Measurements from ENCODE around the gene WWP2.
"Not testable (repeated sequence)": the region's sequence is repeated elsewhere in the genome, so short reads cannot be mapped to it uniquely, and the experiment has no call there.

The WWP2 gene

DNA sequence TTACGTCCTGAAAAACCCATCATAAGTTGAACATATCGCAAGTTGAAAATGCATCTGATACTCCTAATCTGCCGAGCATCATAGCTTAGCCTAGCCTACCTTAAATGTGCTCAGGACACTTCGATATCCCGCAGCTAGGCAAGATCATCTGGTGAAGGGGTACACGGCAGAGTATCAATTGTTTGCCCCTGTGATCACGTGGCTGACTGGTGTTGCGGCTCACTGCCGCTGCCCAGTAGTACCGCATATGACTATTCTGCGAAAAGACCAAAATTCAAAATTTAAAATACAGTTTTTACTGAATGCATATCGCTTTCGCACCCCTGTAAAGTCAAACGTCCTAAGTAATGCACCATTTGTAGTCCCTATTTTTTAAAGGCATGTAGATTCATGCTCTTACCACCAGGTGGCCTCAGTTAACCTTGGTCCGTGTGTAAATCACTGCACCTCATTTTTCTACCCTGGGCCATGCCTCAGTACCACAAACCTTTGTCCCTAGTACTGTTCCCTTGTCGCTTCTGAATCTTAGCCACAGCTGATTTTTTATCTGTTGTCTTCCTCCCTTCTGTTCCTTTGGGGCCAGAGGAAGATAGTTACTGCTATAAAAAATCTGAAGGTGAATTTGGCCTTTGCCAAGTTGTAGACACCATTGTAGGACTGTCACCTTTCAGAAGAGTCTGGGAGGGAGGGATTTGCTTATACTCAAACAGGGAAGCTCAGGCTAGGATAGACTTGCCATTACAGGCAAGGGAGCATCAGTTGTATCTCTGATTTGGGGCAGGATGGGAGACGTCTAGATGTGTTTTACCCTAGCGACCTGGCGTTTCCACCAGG lies 34.4 kb downstream of the WWP2 start:
- FAIRE-seq = peak; percentile 91

DNA sequence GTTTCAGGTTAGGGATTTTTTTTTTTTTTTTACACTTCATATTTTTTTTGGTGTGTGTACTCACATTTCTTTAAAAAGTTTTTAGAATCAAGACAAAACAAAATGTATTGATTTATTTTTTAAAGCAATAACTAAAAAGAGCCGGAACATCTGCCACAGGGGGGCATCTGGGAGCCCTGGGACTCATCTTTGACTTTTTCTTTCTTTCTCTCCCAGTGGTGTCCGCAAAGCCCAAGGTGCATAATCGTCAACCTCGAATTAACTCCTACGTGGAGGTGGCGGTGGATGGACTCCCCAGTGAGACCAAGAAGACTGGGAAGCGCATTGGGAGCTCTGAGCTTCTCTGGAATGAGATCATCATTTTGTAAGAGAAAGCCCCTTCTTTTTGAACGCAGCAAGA lies 36.3 kb downstream of the WWP2 start:
- FAIRE-seq = no peak

DNA sequence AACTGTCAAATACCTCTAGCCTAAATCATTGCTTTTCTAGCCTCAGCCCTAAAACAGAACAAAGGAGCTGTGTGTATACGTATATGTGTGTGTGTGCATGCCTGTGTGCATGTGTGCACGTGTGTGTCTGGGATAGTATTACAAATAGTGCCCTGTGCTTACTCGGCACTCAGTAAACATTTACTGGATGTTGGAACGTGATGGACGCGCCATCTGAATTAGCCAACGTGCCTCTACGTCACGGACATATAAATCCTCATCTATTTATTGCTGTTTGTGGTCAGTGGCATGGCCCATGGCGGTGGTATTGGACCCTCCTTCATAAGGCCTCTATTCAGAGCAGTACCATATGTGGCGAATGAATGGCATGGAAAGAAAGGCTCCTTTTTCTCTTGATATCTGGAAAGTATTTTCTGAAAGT lies 37.5 kb downstream of the WWP2 start:
- no peak for FAIRE-seq

DNA sequence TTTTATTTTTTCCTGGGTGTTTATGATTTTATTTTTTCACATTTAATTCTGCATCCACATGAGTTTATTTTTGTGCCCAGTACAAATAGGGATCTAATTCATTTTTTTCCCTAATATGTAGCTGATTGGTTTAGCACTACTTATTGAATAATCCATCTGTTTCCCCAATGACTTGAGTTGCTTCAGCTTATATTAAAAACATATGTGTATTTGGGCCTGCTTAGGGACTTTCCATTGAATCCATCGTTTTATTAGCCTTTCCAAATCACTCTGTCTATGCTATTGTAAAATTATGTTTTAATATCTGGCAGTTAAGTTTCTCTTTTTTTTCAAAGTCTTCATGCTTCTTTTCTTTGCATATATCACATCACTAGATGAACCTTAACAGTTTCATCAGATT lies 42.2 kb downstream of the WWP2 start:
- FAIRE-seq = no peak

DNA sequence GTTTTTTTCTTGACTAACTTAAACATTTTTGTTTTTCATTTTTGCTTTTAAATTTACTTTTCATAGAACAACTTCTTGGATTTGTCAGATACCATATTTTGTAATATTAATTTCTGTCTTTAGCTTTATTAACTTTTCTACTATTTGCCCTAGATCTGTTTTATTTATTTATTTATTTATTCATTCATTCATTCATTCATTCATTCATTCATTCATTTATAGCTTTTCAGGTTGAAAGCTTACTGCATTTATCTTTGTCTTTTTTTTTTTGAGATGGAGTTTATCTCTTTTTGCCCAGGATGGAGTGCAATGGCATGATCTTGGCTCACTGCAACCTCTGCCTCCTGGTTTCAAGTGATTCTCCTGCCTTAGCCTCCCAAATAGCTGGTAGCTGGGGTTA lies 44.6 kb downstream of the WWP2 start:
- peak; percentile 86 for FAIRE-seq

DNA sequence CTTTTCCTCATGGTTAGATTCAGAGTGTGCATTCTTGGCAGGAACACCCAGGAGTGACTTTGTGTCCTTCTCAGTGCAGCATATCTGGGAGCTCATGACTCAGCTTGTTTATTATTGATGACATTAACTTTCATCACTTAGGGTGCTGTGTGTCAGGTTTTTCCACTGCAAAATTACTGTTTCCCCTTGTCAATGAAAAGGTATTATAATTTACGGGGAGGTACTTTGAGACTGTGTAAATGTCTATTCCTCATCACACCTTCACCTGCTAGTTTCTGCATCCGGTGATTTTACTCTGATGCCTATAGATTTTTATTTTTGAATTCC lies 50.5 kb downstream of the WWP2 start:
- no peak for FAIRE-seq

DNA sequence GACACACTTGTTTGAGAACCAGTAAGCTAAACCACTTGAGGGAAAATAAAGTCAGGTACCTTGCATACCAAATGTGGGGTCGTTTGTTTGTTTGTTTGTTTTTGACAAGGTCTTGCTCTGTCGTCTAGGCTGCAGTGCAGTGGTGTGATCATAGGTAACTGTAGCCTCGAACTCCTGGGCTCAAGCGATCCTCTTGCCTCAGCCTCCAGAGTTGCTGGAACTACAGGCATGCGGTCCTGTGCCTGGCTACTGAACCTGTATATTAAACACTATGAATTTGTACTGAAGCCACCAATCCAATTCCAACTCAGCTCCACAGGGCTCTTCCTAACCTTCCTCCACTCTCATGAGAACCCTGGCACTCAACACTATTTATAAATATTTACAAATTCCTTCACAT lies 51.9 kb downstream of the WWP2 start:
- FAIRE-seq = no peak

DNA sequence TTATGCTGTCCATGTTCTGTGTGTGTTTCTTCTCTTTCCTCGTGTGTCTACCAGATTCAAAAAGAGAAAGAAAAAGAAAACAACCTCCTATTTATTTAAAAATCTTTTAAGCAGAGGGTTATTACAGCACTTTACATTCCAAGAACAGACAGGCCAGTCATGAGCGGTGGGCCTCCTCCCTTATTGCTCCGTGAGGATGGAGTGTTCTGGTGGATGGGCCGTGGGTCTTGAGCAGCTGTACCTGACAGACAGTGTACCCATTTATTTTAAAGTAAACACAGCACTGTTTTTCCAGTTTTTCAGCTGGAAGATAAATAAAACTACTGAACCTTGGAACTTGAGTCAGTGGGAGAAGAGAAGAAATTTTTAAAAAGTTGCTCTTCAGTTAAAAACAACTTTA lies 52.4 kb downstream of the WWP2 start:
- FAIRE-seq = no peak

DNA sequence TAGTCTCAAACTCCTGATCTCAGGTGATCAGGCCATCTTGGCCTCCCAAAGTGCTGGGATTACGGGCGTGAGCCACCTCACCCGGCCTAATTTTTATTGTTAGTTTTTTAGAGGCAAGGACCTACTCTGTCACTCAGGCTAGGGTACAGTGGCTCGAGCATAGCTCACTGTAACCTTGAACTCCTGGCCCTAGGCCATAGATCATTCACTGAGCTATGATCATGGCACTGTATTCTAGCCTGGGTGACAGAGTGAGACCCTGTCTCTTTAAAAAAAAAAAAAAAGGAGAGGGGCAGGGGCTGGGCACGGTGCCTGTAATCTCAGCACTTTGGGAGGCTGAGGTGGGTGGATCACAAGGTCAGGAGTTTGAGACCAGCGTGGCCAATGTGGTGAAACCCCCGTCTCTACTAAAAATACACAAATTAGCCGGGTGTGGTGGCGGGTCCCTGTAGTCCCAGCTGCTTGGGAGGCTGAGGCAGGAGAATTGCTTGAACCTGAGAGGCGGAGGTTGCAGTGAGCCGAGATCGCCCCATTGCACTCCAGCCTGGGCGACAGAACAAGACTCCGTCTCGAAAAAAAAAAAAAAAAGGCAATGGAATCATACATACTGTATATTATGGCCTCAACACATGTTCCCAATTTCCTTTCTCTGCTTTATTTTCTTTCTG lies 53.2 kb downstream of the WWP2 start:
- not testable (repeated sequence) for FAIRE-seq

DNA sequence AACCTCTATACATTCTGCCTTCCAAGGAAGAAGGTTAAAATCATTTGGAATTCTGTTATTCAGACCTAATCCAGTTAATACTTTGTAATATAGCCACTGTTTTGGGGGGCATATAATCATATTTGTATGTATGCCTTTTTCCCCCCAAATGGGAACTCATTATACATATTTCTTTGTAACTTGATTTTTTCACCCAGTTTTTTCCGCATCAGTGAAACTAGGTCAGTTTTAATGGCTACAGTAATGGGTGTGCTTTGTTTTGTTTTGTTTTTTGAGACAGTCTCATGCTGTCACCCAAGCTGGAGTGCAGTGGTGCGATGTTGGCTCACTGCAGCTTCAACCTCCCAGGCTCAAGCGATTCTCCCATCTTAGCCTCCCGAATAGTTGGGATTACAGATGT lies 54.9 kb downstream of the WWP2 start:
- FAIRE-seq = no peak

DNA sequence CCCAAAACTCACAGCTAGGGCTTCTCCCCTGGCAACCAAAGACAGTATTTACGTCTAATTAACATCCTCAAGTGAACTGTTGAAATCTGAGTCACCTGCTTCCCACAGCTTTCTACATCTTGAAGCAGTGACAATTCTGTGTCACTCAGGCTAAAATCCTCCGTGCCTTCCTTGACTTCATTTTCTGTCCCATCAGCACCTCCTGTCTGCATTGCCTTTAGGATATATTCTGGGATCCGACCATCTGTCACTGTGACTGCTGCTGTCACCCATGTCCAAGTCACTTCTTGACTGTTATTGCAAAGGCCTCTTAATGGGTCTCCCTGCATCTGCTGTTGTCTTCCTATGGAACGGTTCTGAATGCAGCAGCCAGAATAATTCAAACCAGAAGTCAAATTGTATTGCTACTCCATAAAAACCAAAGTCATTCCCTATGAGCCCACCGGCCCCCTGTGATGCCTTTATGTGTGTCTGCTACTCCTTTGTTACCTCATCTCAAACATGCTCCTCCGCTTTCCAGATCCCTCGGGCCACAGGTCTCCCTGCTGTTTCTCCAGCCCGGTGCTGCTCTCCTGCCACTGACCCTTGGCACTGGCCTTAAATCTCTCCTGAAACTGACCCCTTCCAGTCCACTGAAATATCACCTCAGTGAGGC lies 56.9 kb downstream of the WWP2 start:
- no peak for FAIRE-seq

DNA sequence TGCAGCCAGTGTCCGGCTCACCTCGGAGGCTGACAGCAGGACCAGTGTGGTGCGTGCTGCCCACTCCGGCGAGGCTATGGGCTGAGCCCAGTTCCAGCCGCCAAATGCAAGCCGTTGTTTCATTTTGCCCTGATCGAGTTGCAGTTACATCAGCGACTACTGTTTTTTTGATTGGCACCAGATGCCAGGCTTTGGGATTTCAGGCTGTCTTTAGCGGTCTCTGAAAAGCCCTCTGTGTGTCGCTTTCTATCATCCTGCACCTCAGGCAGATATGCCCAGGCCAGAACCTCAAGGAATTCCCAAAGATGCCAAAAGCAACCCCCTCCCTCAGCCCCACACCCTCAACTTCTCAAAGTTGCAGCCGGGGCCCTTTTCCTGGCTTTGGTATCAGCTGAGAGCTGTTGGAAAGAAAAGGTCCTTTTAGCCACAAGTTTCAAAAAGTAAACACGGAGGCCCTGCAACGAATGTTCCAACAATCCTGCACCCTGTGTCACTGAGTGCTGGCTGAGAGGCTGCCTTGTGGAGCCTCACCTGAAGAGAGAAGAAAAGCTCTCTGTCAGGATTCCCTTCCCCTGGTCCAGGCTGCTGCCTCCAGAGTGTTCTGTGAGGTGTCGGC lies 58.9 kb downstream of the WWP2 start:
- no peak for FAIRE-seq

DNA sequence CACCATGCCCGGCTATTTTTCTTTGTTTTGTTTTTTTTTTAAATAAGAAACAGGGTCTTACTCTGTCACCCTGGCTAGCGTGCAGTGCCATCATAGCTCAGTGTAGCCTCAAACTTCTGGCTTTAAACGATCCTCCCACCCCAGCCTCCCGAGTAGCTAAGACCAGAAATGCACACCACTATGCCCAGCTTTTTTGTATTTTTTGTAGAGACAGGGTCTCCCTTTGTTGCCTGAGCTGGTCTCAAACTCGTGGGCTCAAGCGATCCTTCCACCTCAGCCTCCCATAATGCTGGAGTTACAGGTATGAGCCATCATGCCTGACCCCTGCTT lies 59.7 kb downstream of the WWP2 start:
- FAIRE-seq = no peak

DNA sequence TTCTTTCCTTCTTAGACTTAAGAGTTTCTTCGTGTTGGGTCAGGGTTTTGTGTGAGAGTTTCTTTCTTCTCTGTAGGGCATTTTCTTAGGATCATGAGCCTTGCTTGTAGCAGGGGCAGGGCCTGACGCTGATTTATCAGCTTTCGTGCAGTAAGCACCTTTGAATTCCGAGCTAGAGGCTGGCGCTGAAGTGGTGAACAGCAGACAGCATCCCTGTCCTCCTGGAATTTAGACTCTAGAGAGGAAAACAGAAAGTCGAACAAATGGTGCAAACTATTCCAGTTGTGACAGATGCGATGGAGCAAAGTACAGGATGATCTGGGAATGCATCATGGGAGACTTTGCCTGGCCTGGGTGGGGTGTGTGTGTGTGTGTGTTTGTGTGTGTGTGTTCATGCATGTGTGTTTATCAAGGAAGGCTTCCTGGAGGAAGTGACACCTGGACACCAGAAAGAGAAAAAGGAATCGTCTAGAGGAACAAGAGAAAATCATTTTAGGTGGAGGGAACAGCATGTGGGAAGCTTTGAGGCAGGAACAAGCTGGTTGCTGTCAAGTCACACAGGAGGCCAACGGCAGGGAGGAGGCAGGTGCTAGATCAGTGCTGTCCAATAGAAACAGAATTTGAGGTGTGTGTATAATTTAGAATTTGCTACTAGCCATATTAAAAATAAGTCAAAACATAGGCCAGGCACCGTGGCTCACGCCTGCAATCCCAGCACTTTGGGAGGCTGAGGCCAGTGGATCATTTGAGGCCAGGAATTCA lies 60.2 kb downstream of the WWP2 start:
- no peak for FAIRE-seq

DNA sequence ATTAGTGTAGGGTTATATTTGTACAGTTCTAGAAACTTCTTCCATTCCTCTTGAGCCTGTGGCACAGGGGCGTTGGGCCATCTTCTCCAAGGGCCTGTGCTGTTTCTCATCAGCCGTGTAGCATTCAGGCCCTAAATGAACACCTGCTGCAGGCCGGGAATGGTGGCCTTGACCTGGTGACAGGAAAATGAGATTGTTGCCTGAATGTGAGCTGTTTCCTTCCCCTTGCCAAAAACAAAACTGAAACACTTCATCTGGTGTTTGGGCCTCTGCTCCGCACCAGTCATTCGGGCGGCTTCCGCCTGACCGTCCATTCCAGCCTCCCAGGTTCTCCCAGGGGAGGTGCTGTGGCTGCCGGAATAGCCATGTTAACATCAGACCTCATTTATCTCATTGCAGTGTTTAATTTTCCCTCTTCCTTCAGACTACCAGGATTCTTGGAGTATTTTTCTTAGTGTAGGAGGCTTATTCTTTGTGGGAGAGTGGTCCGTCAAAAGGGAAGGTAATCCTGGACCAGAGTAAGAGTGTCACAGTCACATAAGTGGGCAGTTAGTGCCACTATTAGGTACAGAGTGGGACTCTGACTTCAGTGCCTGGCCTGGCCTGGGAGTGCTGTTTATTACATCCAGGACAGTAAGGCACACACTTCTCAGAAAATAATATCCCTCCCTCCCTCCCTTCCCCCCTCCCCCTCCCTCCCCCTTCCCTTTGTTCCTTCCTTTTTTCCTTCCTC lies 61.9 kb downstream of the WWP2 start:
- FAIRE-seq = no peak

DNA sequence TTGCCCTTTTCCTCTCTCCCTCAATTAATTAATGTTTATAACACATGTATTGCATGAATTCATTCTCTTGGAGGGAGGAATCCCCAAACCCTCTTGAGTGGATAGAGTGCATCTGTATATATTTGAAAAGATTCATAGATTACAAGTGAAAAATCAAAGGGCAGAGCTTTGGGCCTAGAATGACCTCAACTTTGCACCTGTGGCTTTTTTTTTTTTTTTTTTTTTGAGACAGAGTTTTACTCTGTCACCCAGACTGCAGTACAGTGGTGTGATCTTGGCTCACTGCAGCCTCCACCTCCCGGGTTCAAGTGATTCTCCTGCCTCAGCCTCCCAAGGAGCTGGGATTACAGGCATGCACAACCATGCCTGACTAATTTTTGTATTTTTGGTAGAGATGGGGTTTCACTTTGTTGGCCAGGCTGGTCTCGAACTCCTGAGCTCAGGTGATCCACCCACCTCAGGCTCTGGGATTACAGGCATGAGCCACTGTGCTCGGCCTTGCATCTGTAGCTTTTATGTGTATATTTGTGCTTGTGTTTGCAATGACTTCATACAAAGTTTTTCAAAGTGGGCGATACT lies 62.5 kb downstream of the WWP2 start:
- not testable (repeated sequence) for FAIRE-seq

DNA sequence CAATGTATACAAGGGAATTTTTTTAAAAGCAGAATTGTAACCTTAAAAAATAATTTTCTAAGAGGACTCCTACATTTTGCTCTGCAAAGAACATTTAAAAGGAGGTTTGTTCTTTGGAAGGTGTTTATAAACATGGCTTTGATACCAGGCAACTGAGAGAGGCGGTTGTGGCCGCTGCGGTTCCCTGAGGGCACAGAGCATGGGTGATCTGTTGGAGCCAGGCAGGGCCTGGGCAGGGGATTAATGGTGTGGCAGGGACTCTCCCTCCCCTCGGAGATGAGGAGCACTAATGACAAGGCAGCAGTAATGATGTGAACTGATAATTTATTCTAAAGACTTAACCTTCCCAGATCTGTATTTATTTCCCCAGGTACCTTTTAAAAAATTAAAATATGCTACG lies 65.4 kb downstream of the WWP2 start:
- no peak for FAIRE-seq

DNA sequence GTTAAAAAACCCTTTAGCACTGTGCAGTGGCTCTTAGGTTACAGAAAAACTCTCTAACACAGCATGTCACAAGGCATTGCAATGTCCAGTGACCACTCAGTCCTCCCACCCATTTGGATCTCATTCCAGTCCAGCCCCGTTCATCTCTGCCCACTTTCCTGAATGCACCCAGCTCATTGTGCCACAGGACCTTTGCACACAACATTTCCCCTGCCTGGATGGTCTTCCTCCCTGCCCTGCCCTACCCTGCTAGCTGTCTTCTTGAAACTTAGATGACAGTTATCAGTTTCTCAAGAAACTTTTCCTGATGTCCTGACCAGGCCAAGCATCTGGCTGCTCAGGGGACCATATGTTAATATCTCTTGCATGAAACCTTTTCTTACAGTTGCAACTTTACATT lies 67.2 kb downstream of the WWP2 start:
- FAIRE-seq = no peak

DNA sequence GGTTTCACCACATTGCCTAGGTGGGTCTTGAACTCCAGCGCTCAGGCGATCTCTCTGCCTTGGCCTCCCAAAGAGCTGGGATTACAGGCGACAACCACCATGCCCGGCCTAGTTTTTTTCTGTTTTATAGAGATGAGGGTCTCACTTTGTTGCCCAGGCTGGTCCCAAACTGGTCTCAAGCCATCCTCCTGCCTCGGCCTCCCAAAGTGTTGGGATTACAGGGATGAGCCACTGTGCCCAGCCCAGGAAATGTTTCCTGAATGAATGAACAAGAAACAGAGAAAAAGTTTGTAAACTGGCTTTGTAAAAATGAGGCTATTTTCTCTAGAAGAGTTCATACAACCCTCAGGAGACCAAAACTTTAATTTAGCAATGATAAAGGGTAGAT lies 68.0 kb downstream of the WWP2 start:
- FAIRE-seq = no peak

DNA sequence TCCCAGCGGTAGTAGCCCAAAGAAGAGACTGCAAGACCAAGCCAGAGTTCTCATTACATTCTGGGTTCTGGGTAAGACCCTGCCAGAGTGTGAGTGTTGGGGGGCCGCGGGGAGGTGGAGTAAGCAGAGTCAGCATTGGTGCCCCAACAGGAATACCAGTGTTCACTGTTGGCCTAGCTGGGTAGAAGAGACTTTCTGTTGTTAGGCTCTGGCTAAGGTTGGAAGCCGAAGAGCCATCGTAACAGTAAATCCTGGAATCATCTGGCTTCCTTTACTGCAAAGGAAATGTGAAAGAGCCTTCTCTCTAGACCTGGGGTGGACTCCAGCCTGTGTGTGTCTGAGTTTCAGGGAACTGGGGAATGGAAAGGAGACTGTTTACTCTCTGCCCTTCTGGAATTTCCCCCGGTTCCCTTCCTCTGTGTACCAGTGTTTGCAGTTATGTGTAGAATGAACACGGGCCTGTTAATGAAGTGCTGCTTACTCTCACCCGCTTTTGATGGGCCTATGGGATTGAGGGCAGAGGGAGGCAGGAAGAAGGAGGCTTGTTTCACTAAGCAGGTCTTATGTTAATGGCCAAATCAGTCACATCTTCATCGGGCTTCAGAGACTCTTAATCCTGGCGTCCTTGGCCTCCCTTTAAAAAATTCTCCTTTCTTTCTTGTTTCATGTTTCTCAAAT lies 68.5 kb downstream of the WWP2 start:
- no peak for FAIRE-seq
